Measurements from ENCODE around the gene TMEM132C.

DNA sequence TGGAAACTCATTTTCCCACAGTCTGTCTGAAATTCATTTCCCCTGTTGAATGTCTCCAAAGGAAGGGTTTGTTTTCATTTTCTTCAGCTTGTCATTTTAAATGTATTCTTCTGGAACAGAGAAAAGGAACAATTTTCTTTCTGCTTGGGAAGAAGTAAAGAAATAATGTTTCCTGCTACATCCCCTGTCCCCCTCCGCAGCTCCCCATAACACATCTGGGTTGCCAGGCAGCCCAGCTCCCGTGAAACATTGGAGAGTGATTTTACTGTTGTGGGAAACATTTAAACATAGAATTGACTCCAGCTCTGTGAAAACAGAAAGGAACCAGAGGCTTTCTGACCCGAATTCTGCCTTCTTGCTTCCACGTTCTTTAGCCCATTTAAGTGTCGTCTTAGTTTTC lies 159.5 kb downstream of the TMEM132C start:
- TF ChIP-seq CTCF (IDR thresholded peaks at IDR 0.05; ENCODE audit: control extremely low read depth in 1 of 3, insufficient read depth in 1 of 3, low read depth in 1 of 3, low read length in 3 of 3) (no peak), EZH2 (IDR thresholded peaks at IDR 0.05; ENCODE audit: low read depth, low read length, severe bottlenecking) (no peak), GABPA (IDR thresholded peaks at IDR 0.05; ENCODE audit: borderline replicate concordance, insufficient read depth, low read length) (no peak), HDAC6 (IDR thresholded peaks at IDR 0.05; ENCODE audit: low read depth, low read length) (no peak), BCL11A (IDR thresholded peaks at IDR 0.05; ENCODE audit: low read depth in 2 of 2, low read length in 2 of 2) (no peak), POLR2AphosphoS5 (IDR thresholded peaks at IDR 0.05; ENCODE audit: low read depth, low read length) (no peak), RXRA (IDR thresholded peaks at IDR 0.05; ENCODE audit: insufficient read depth, low read depth, low read length) (no peak), YY1 (IDR thresholded peaks at IDR 0.05; ENCODE audit: low read depth, low read length) (no peak), RNF2 (IDR thresholded peaks at IDR 0.05; ENCODE audit: borderline replicate concordance, low read depth, low read length, missing control alignments, poor library complexity, severe bottlenecking) (no peak), TEAD4 (IDR thresholded peaks at IDR 0.05; ENCODE audit: low read depth, low read length) (no peak), MAX (IDR thresholded peaks at IDR 0.05) (no peak), POLR2A (IDR thresholded peaks at IDR 0.05; ENCODE audit: control extremely low read depth in 1 of 2, low read depth in 2 of 2, low read length in 2 of 2) (no peak), RFX5 (IDR thresholded peaks at IDR 0.05; ENCODE audit: borderline replicate concordance, low read depth, low read length) (no peak), RAD21 (IDR thresholded peaks at IDR 0.05 in 1 of 2, conservative IDR thresholded peaks at IDR 0.05 in 1 of 2; ENCODE audit: low read depth in 2 of 2, low read length in 2 of 2) (no peak)
